Measurements from ENCODE around the gene METTL22. TPM values are rescaled to one million over a fixed set of nuclear protein-coding genes. Genes with fewer than 3 reads are reported as not detected.
A peak's percentile ranks its signal among the peaks of the same experiment; 100 is the strongest.

METTL22 gene
- polyA plus RNA-seq, 1 experiment = 54.6 TPM

GRCh38 chr16:8620535-8620934 lies 963 bp upstream of the METTL22 start:
- ChIA-PET POLR2A (no interaction called here), CTCF (interaction anchor here (1.2 to 1.6 kb wide), 2 partner anchors 47 to 53 kb away, joined by 3 read pairs; no protein-coding TSS in a partner anchor)
- H3K36me3 ChIP-seq (ENCODE audit: control insufficient read depth, insufficient read depth, low read length) = peaks cover 1% of the 10 kb centered on the region; the same call in 1 of the 2 replicates
- no peak overlapping the region for H3K4me3 ChIP-seq (ENCODE audit: low read depth, low read length)
- DNase-seq (ENCODE audit: low read depth) = no peak
- peaks cover 6% of the 10 kb centered on the region for H3K27me3 ChIP-seq (ENCODE audit: control insufficient read depth, insufficient read depth, low read length)
- TF ChIP-seq CTCF (IDR thresholded peaks at IDR 0.05; ENCODE audit: insufficient read depth, low read depth, low read length) = no peak

GRCh38 chr16:8621222-8621571 lies 301 bp upstream of the METTL22 start:
- TF ChIP-seq CTCF (IDR thresholded peaks at IDR 0.05; ENCODE audit: insufficient read depth, low read depth, low read length) = no peak
- DNase-seq (ENCODE audit: low read depth) = no peak
- Histone ChIP-seq H3K4me3 (ENCODE audit: low read depth, low read length) (peak overlapping the region; percentile 98), H3K27me3 (ENCODE audit: control insufficient read depth, insufficient read depth, low read length) (peaks cover 3% of the 10 kb centered on the region), H3K36me3 (ENCODE audit: control insufficient read depth, insufficient read depth, low read length) (peaks cover 7% of the 10 kb centered on the region)
- ChIA-PET POLR2A (no interaction called here), CTCF (interaction anchor here (1.2 to 1.6 kb wide), 2 partner anchors 48 to 54 kb away, joined by 3 read pairs; no protein-coding TSS in a partner anchor)

- peaks cover 13% of the 10 kb centered on the region for H3K36me3 ChIP-seq (ENCODE audit: control insufficient read depth, insufficient read depth, low read length)
- ChIA-PET POLR2A (interaction anchor here (0.7 kb wide), 1 partner anchor 13 kb away, joined by 3 read pairs; no protein-coding TSS in a partner anchor), CTCF (no interaction called here)
- H3K4me3 ChIP-seq (ENCODE audit: low read depth, low read length) = peak overlapping the region; percentile 98
- DNase-seq (ENCODE audit: low read depth) = no peak
- H3K27me3 ChIP-seq (ENCODE audit: control insufficient read depth, insufficient read depth, low read length) = peaks cover 3% of the 10 kb centered on the region
- TF ChIP-seq CTCF (IDR thresholded peaks at IDR 0.05; ENCODE audit: insufficient read depth, low read depth, low read length) = no peak
Observed at GRCh38 chr16:8622315-8622656, 788 bp downstream of the METTL22 start.

GRCh38 chr16:8623634-8624033 lies 2.1 kb downstream of the METTL22 start:
- ChIA-PET CTCF (interaction anchor here (1.4 kb wide), 1 partner anchor 9 kb away, joined by 3 read pairs; no protein-coding TSS in a partner anchor), POLR2A (no interaction called here)
- peaks cover 3% of the 10 kb centered on the region for H3K27me3 ChIP-seq (ENCODE audit: control insufficient read depth, insufficient read depth, low read length)
- DNase-seq (ENCODE audit: low read depth) = no peak
- TF ChIP-seq CTCF (IDR thresholded peaks at IDR 0.05; ENCODE audit: insufficient read depth, low read depth, low read length) = no peak
- H3K36me3 ChIP-seq (ENCODE audit: control insufficient read depth, insufficient read depth, low read length) = peaks cover 18% of the 10 kb centered on the region
- H3K4me3 ChIP-seq (ENCODE audit: low read depth, low read length) = no peak overlapping the region

GRCh38 chr16:8625491-8626087 lies 4.1 kb downstream of the METTL22 start:
- CTCF ChIA-PET = no interaction called here
- POLR2A ChIA-PET = no interaction called here
- peaks cover 33% of the 10 kb centered on the region for H3K36me3 ChIP-seq (ENCODE audit: control insufficient read depth, insufficient read depth, low read length)
- H3K4me3 ChIP-seq (ENCODE audit: low read depth, low read length) = no peak overlapping the region
- H3K27me3 ChIP-seq (ENCODE audit: control insufficient read depth, insufficient read depth, low read length) = peaks cover 3% of the 10 kb centered on the region; the same call in 1 of the 2 replicates
- DNase-seq (ENCODE audit: low read depth) = no peak
- no peak for TF ChIP-seq CTCF (IDR thresholded peaks at IDR 0.05; ENCODE audit: insufficient read depth, low read depth, low read length)

Data from BJ (cell line).